Neural cell (in vitro differentiated cells): Measurements from ENCODE around the gene HLA-DOA.

Experiments
- CTCF ChIP-seq: fragments of 450-650 bp; IDR thresholded peaks from 2 replicates; pipeline ENCODE4 v1.5.1; 2014; ENCODE audit warnings: antibody characterized with exemption, mild to moderate bottlenecking, moderate library complexity; ENCODE audit not compliant: poor library complexity, severe bottlenecking
- EP300 ChIP-seq: fragments of 450-650 bp; conservative IDR thresholded peaks from 2 replicates; pipeline ENCODE4 v1.6.1; 2014; ENCODE audit warnings: antibody characterized with exemption, mild to moderate bottlenecking, moderate library complexity; ENCODE audit not compliant: poor library complexity, severe bottlenecking
- EZH2 ChIP-seq: fragments of 200-600, 300-800 bp; shearing (Covaris generic), sonication (generic); IDR thresholded peaks from 2 replicates; pipeline ENCODE4 v1.6.1; 2014; ENCODE audit warnings: antibody characterized with exemption, low read length, borderline replicate concordance, mild to moderate bottlenecking; ENCODE audit not compliant: insufficient read depth, poor library complexity, severe bottlenecking
- MXI1 ChIP-seq: fragments of 450-650 bp; conservative IDR thresholded peaks from 2 replicates; pipeline ENCODE4 v1.6.1; 2014; ENCODE audit warnings: antibody characterized with exemption, mild to moderate bottlenecking; ENCODE audit not compliant: poor library complexity, severe bottlenecking
- RAD21 ChIP-seq: fragments of 450-650 bp; conservative IDR thresholded peaks from 2 replicates; pipeline ENCODE4 v1.6.1; 2014; ENCODE audit warnings: antibody characterized with exemption, mild to moderate bottlenecking, moderate library complexity
- TF ChIP-seq, protein P1 (sequence below): IDR thresholded peaks from 2 replicates; pipeline ENCODE4 v1.6.1; 2012; ENCODE audit warnings: borderline replicate concordance

GRCh38 chr6:33023536-33023935 is 14.1 kb upstream of the HLA-DOA start:
- TF ChIP-seq RAD21 (no peak), CTCF (no peak), MXI1 (no peak), EP300 (no peak), EZH2 (no peak)
- TF ChIP-seq, protein P1, sequence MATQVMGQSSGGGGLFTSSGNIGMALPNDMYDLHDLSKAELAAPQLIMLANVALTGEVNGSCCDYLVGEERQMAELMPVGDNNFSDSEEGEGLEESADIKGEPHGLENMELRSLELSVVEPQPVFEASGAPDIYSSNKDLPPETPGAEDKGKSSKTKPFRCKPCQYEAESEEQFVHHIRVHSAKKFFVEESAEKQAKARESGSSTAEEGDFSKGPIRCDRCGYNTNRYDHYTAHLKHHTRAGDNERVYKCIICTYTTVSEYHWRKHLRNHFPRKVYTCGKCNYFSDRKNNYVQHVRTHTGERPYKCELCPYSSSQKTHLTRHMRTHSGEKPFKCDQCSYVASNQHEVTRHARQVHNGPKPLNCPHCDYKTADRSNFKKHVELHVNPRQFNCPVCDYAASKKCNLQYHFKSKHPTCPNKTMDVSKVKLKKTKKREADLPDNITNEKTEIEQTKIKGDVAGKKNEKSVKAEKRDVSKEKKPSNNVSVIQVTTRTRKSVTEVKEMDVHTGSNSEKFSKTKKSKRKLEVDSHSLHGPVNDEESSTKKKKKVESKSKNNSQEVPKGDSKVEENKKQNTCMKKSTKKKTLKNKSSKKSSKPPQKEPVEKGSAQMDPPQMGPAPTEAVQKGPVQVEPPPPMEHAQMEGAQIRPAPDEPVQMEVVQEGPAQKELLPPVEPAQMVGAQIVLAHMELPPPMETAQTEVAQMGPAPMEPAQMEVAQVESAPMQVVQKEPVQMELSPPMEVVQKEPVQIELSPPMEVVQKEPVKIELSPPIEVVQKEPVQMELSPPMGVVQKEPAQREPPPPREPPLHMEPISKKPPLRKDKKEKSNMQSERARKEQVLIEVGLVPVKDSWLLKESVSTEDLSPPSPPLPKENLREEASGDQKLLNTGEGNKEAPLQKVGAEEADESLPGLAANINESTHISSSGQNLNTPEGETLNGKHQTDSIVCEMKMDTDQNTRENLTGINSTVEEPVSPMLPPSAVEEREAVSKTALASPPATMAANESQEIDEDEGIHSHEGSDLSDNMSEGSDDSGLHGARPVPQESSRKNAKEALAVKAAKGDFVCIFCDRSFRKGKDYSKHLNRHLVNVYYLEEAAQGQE = no peak
